ENCODE measurements around the gene PDE3B.

DNA sequence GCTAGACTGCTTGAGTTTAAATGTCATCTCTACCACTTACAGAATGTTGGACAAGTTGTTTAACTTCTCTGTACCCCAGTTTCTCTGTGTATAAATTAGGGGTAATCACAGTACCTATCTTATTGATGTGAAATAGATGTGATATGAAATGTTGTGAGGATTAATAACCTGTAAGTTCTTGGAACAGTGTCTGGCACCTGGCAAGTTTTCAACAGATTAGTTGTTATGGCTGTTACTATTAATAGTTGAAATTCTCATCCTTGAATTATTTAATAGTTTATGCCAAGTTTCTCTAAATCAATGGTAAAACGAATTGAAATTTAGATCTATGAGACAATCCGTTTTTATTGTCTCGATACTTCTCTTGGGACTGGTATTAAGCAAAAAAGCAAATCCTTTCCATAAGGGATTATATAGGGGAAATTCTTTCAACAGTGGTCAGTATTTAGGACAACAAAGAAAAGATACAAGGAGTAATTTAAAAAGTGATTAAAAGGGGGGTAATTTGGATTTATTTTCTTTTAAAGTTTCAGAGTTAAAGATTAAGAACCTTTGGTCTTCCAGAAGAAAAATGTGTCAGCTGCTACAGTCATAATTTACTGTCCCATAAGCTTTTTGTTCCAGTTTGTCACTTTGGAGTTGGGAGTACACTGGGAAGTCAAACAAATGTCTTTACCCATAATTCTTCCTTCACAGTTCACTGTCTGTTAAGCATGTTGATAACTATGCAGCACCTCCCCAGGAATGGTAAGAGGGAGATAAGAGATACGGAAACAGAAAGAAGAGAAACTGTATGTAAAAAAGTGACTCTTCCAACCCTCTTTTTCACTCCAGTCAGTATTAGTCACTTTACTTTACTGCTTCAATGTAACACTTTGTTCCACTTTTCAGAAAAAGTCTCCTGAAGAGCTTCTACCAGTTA lies 13.2 kb downstream of the PDE3B start:
- TF ChIP-seq, protein P1, sequence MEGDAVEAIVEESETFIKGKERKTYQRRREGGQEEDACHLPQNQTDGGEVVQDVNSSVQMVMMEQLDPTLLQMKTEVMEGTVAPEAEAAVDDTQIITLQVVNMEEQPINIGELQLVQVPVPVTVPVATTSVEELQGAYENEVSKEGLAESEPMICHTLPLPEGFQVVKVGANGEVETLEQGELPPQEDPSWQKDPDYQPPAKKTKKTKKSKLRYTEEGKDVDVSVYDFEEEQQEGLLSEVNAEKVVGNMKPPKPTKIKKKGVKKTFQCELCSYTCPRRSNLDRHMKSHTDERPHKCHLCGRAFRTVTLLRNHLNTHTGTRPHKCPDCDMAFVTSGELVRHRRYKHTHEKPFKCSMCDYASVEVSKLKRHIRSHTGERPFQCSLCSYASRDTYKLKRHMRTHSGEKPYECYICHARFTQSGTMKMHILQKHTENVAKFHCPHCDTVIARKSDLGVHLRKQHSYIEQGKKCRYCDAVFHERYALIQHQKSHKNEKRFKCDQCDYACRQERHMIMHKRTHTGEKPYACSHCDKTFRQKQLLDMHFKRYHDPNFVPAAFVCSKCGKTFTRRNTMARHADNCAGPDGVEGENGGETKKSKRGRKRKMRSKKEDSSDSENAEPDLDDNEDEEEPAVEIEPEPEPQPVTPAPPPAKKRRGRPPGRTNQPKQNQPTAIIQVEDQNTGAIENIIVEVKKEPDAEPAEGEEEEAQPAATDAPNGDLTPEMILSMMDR (IDR thresholded peaks at IDR 0.05): no peak
- no peak for TF ChIP-seq POLR2A (IDR thresholded peaks at IDR 0.05)
